Stimulated activated CD4-positive, alpha-beta T cell treated with anti-CD3 and anti-CD28 coated beads, TNF-alpha, amount 100 ng/mL, for 1 hour (primary cell): ENCODE results near the gene LILRA6.
"Not testable (repeated sequence)": the region's sequence is repeated elsewhere in the genome, so short reads cannot be mapped to it uniquely, and the experiment has no call there.

ENCODE experiments used
- DNase-seq, 3 donors: peaks; one replicate each; pipeline ENCODE4 v3.0.0-alpha.2; 2020; ENCODE audit warnings: low read depth in 3 of 3, low spot score in 1 of 3

Gene LILRA6

DNA sequence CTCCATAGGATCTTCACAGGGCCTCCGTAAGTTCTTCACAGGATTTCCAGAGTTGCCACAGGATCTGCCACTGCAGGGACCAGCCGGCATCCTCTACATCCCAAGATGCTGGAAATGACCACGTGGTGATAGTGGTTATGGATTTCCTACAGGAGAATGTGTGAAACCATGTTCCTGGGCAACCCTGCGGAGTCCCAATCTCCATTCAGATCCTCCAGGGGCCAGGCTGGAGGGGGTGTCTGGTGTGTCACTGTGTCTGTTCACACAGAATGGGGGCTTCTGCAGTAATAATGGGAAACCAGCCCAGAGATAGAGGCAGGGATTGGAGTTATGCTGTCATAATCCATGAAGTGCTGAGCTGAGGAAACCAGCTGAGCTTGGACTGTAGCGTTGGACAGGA lies 8.6 kb downstream of the LILRA6 start:
- DNase-seq, result no peak

DNA sequence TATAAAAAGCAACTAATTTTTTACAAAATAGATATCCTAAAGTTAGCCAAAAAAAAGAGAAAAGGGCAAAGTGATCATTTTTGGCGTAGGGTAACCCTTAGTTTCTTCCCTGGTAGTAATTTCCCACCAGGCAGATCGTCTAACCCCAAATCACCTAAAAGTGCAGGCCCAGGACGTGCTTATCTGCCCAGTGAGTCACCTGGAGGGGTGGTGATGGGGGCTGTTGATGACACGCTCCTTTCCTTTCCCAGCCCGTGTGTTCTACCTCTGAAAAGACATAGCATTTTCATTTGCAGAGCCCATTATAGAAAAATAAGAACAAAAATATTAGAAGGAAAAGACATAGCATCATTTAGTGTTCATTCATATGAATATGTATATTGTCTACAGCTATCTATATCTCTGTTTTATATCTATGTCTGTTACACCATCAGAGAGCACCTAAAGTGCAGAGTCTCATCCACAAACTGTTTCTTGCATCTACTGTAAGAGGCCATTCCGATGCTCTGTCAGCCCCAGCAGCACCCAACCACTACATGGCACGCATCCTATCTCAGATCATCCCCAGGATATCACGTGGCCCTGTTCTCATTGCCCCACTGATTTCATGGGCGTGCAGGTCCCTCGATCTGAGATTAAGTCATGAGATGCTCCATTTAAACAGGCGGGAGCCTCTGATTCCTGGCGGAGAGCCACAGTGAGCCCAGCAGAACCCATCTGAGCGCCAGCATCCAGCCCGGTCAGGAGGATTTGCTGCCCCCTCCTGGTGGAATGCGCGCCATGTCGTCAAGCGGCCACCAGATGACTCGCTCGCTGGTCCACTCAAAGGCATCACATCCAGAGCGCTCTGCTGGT lies 11.3 kb downstream of the LILRA6 start:
- DNase-seq, result peak; percentile 63 to 83 (median 70)

DNA sequence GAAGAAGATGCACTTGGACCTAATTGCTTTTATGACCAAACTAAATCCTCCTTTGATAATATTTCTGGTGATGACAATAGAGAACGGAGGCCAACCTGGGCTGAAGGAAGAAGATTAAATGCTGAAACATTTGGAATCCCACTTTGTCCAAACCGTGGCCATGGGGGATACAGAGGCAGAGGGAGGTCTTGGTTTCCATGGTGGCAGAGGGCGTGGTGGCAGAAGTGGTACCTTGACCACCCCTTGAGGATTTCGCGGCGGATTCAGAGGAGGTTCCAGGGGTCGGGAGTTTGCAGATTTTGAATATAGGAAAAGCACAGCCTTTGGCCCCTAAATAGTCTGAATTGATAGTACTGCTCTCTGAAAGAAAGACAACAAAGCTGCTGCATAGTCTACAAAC lies 12.6 kb downstream of the LILRA6 start:
- no peak for DNase-seq

GRCh38 chr19:54229146-54229545 lies 13.4 kb downstream of the LILRA6 start:
- DNase-seq, result no peak

- not testable (repeated sequence) for DNase-seq
These were observed 18.0 kb downstream of the LILRA6 start for GRCh38 chr19:54224619-54225018.

GRCh38 chr19:54223937-54224281 lies 18.7 kb downstream of the LILRA6 start:
- DNase-seq, result not testable (repeated sequence)

DNA sequence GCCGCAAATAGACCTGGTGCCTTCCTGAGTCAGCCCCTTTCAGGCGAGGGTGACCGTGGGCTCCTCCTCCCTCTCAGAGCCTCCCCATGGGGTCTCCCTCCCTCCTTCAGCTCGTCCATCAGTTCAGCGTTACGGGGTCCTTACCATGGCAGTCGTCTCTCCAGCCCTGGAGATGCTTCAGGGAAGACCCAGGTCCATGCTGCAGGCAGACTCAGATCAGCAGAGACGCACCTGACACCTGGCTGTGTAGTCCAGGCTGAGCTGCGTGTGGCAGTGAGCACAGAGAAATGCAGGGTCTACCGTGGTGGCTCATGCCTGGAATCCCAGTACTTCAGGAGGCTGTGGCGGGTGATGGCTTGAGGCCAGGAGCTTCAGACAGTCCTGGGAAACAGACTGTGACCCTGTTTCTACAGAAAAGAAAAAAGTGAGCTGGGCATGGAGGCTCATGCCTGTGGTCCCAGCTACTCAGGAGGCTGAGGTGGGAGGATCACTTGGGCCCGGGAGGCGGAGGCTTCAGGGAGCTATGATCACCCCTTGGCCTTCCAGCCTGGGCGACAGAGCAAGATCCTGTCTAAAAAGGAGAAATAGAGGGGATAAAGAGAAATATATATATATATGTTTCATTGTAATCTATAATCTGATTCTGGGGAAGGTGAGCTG lies 19.2 kb downstream of the LILRA6 start:
- not testable (repeated sequence) for DNase-seq

DNA sequence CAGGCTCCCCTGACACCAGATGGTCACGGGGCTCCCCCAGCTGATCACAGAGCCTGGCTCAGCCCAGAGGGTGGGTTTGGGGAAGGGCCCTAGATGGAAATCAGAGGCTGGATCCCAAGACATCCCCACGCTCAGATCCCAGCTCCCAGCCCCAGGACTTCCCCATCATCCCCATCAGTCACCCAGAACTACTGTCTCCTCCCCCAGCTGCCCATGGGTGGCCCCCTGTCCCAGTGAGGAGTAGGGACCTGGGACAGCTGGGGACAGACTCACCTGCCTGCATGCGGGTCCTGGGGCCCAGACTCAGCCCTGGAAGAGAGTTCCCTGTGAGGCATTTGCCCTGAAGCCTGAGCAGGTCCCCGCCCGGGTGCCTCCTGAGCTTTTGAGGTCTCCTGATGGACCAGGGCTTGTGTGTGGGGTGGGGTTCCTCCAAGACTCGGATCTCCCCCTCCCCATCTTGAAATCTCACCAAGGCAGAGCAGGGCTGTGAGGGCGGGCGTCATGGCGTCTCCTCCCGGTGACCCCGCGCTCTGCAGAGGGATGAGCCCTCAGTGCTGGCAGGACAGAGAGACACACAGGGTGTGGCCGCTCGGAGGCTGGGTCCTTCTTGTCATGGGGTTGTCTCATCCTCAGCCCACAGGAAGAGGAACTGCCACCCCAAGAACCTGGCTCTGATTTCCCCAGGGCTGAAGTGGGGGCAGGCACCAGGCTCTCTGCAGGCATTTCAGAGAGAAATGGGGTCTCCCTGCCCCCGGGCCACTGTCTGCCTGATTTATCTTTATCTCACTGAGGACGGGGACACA lies 19.9 kb downstream of the LILRA6 start, which contains the start of gene LILRB3:
TSS of gene LILRB3 (minus strand) at position 534 of the 803 bp plus-strand sequence. CDS start at position 503, 31 bp downstream.
- not testable (repeated sequence) for DNase-seq

GRCh38 chr19:54221947-54222346 lies 20.6 kb downstream of the LILRA6 start:
- DNase-seq, result not testable (repeated sequence)

DNA sequence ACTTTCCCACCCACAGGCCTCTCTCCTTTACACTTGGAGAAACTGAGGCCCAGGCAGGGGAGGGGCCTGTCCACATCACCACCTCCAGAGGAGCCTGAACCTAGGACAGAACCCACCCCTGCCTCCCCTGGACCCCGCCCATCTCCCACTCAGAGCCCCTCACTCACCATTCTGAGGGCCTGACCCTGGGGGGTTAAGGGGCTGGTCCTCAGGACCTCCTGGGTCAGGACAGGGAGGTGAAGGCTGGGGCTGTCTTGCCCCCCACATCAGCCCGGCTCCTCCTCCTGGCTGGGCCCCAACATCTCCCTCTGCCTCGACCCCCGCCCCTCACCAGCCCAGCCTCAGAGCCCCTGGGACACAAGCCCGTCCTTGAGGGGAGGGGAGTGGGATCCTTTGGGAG lies 22.9 kb downstream of the LILRA6 start:
- not testable (repeated sequence) for DNase-seq

DNA sequence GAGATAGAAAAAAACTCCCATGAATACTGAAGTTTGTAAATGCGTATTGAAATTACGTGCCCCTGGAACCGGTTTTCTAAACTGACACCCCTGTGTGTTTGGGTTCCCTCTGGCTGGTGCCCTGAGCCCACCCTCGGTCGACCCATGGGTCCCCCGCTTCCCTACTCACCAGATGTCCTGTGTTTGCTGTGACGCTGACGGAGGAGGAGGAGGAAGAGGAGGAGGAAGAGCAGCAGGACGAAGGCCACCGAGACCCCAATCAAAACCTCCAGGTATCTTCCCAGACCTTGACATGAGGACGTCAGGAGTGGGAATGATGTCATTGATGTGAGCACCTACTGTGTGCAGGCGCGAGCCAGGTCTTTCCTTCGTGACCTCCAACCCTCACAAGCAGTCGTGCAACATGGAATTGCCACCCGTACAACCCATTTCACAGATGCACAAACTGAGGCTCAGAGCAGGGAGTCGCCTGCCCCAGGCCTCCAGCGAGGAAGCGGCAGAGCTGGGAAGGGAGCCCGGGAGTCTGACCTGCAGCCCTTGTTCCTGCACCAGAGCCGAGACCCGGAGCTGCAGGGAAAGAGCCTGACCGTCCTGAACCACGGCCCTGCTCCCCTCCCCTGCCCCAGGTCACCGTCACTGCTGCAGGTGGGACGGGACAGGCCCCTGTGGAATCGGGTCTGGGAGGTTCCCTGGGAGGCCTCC lies 23.5 kb downstream of the LILRA6 start:
- no peak for DNase-seq

DNA sequence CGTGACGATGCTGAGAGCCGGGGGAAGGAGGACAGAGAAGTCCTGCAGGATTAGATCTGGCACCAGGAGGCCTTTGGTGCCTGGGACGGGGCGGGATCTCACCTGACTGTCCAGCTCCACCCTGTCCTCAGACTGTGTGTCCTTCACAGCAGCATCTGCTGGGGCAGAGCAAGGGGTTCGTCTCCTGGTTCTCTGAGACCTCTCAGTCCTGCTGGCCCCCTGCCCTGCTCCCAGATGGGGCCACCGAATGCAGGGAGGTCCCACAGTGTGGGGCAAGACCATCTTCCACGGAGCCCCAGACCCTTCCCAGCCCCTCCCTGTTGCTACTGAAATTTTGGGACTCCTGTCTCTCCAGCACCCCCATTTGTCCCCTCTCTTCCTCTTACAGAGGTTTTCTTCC lies 24.3 kb downstream of the LILRA6 start:
- no peak for DNase-seq

GRCh38 chr19:54217517-54218247 lies 24.9 kb downstream of the LILRA6 start:
- not testable (repeated sequence) for DNase-seq

- no peak for DNase-seq
These were observed 25.7 kb downstream of the LILRA6 start for GRCh38 chr19:54216869-54217268.

DNA sequence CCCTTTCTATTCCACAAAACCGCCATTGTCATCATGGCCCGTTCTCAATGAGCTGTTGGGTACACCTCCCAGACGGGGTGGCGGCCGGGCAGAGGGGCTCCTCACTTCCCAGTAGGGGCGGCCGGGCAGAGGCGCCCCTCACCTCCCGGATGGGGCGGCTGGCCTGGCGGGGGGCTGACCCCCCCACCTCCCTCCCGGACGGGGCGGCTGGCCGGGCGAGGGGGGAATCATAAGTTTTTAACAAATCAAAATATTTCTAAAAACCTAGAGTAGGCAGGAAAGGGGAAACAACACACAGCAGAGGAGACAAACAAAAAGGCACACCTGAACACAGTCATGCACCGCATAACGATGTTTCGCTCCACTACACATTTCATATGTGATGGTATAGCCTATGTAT lies 27.9 kb downstream of the LILRA6 start:
- not testable (repeated sequence) for DNase-seq

DNA sequence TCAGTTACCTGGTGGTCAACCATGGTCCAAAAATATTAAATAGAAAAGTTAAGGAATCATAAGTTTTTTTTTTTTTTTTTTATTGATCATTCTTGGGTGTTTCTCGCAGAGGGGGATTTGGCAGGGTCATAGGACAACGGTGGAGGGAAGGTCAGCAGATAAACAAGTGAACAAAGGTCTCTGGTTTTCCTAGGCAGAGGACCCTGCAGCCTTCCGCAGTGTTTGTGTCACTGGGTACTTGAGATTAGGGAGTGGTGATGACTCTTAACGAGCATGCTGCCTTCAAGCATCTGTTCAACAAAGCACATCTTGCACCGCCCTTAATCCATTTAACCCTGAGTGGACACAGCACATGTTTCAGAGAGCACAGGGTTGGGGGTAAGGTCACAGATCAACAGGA lies 28.4 kb downstream of the LILRA6 start:
- not testable (repeated sequence) for DNase-seq

GRCh38 chr19:54211235-54211634 lies 31.4 kb downstream of the LILRA6 start:
- no peak for DNase-seq

GRCh38 chr19:54209811-54210494 lies 32.6 kb downstream of the LILRA6 start:
- DNase-seq, result no peak

DNA sequence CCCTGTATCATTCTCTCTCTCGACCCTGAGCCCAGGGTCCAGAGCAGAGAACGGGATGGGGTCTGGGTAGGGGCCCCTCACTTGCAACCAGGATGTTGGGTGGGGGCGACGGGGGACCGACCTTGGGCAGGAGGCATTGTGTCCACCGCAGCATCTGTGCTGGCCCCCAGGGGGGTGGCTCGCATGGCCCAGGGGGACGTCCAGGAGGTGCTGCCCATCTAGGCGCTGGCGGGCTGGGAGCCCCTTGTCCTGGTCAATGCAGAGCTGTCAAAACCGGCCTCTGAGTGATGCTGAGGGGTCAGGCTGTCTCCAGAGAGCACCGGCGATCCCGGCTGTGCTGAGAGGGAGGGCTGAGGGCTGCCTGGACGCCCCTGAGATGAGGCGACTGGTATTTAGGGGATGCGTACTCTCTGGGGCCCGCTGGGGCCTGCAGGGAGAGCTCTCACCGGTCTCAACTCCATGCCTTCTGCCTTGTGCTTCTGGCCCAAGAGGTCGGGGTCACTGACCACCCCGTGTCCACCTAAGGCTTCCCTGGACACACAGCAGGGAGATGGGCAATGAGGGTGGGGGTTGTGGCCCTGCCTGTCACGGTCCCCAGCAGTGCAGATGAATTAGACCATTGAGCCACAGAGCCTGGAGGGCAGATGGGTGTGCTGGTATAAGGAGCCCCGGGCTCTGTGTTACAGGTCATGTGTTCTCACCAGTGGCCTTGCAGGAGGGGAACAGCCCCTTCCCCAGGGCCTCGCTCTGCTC lies 33.4 kb downstream of the LILRA6 start:
- DNase-seq, result no peak
